ENCODE data around the gene CX3CL1.

Gene CX3CL1

DNA sequence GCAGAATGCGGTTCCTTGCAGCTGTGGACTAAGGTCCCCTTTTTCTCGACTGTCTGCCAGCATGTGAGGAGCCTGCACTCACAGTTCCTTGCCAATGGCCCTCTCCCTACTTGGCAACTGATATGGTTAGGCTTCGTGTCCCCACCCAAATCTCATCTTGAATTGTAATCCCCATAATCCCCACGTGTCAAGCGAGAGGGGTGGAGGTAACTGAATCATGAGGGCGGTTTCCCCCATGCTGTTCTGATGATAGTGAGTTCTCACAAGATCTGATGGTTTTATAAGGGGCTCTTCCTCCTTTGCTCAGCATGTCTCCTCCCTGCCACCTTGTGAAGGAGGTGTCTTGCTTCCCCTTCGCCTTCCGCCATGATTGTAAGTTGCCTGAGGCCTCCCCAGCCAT is 55.0 kb downstream of the CX3CL1 start:
- no peak overlapping the region for H2BK5ac ChIP-seq (ENCODE audit: low read depth, low read length, poor library complexity)
- H3K14ac ChIP-seq (ENCODE audit: low read length) = no peak overlapping the region
- H3K18ac ChIP-seq (ENCODE audit: low read length) = no peak overlapping the region
- H2AFZ ChIP-seq (ENCODE audit: insufficient read depth, low read length, poor library complexity) = no peak overlapping the region
- no peaks in the 10 kb centered on the region for H3K4me1 ChIP-seq (ENCODE audit: control insufficient read depth in 1 of 2, insufficient read depth in 2 of 2, low read length in 2 of 2)
- no peaks in the 10 kb centered on the region for H3K9me3 ChIP-seq (ENCODE audit: insufficient read depth, low read depth, low read length)
- H2BK120ac ChIP-seq (ENCODE audit: insufficient read depth, low read length, poor library complexity) = no peak overlapping the region
- no peaks in the 10 kb centered on the region for H3K27me3 ChIP-seq (ENCODE audit: insufficient read depth, low read length)
- no peak overlapping the region for H2AK5ac ChIP-seq (ENCODE audit: low read length)
- no CpG with 5 or more reads among the region's 8 CpGs for WGBS (ENCODE audit: extremely low coverage, insufficient coverage, insufficient read length)
- H3K4ac ChIP-seq (ENCODE audit: low read depth, low read length) = no peak overlapping the region
- no peak overlapping the region for H3K23ac ChIP-seq (ENCODE audit: low read length)
- no peak overlapping the region for H3K9ac ChIP-seq (ENCODE audit: low read length)
- no peak overlapping the region for H3K27ac ChIP-seq (ENCODE audit: low read depth, low read length)
- H3K79me2 ChIP-seq (ENCODE audit: control insufficient read depth, insufficient read depth, low read length, poor library complexity) = no peaks in the 10 kb centered on the region
- no peak overlapping the region for H4K91ac ChIP-seq (ENCODE audit: low read depth, low read length)
- H2BK12ac ChIP-seq (ENCODE audit: low read length) = no peak overlapping the region
- H3K79me1 ChIP-seq (ENCODE audit: low read length) = no peaks in the 10 kb centered on the region
- DNase-seq = no peak
- H3K4me2 ChIP-seq (ENCODE audit: low read length) = no peak overlapping the region
- H4K8ac ChIP-seq (ENCODE audit: low read depth, low read length) = no peak overlapping the region
- H3K4me3 ChIP-seq (ENCODE audit: low read depth, low read length) = no peak overlapping the region
- no peak overlapping the region for H4K12ac ChIP-seq (ENCODE audit: low read depth, low read length)
- peaks cover 36 to 45% of the 10 kb centered on the region in 2 experiments for H3K36me3 ChIP-seq (ENCODE audit: control insufficient read depth in 1 of 2, insufficient read depth in 2 of 2, low read length in 2 of 2)

DNA sequence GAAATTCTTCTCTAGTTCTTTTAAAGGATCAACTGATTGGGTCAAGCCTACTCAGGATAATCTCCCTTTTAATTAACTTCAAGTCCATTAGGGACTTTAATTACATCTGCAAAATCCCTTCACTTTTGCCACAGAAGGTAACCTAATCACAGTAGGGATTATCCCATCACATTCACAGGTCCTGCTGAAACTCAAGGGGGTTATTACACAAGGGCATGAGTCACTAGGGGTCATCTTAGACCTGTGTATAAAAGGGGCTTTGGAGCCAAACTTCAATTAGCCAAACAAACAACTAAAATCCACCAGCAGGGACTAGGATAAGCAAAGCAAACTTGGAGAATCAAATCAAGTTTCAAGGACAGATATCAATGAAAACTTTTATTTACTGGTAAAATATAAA is 55.5 kb downstream of the CX3CL1 start:
- Histone ChIP-seq H3K4ac (ENCODE audit: low read depth, low read length) (no peak overlapping the region), H2AK5ac (ENCODE audit: low read length) (no peak overlapping the region), H2BK5ac (ENCODE audit: low read depth, low read length, poor library complexity) (no peak overlapping the region), H3K27ac (ENCODE audit: low read depth, low read length) (no peak overlapping the region), H4K91ac (ENCODE audit: low read depth, low read length) (no peak overlapping the region), H3K9me3 (ENCODE audit: insufficient read depth, low read depth, low read length) (no peaks in the 10 kb centered on the region), H2AFZ (ENCODE audit: insufficient read depth, low read length, poor library complexity) (no peak overlapping the region), H3K4me2 (ENCODE audit: low read length) (no peak overlapping the region), H3K4me3 (ENCODE audit: low read depth, low read length) (no peak overlapping the region), H4K8ac (ENCODE audit: low read depth, low read length) (no peak overlapping the region), H3K36me3 (ENCODE audit: control insufficient read depth in 1 of 2, insufficient read depth in 2 of 2, low read length in 2 of 2) (peaks cover 38 to 50% of the 10 kb centered on the region in 2 experiments), H3K18ac (ENCODE audit: low read length) (no peak overlapping the region), H3K79me2 (ENCODE audit: control insufficient read depth, insufficient read depth, low read length, poor library complexity) (no peaks in the 10 kb centered on the region), H2BK120ac (ENCODE audit: insufficient read depth, low read length, poor library complexity) (no peak overlapping the region), H4K12ac (ENCODE audit: low read depth, low read length) (no peak overlapping the region), H3K79me1 (ENCODE audit: low read length) (no peaks in the 10 kb centered on the region), H3K23ac (ENCODE audit: low read length) (no peak overlapping the region), H2BK12ac (ENCODE audit: low read length) (no peak overlapping the region), H3K4me1 (ENCODE audit: control insufficient read depth in 1 of 2, insufficient read depth in 2 of 2, low read length in 2 of 2) (no peaks in the 10 kb centered on the region), H3K27me3 (ENCODE audit: insufficient read depth, low read length) (no peaks in the 10 kb centered on the region), H3K14ac (ENCODE audit: low read length) (no peak overlapping the region), H3K9ac (ENCODE audit: low read length) (no peak overlapping the region)
- DNase-seq = no peak

DNA sequence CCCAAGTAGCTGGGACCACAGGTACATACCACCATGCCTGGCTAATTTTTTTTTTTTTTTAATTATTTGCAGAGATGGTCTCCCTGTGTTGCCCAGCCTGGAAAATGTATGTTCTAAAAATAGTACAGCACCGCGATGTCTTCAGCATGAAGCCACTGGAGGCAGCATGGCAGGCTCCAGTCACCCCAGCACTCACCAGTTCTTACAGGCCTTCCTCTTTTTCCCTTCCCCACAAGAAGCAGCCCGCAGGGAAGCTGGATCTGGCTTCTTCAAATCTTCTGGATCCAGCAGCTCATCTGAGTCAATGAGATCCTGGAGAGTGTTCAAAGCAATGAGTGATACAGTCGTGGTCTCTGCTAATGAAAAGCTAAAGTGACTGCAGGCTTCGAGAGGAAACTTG is 58.7 kb downstream of the CX3CL1 start:
- Histone ChIP-seq H2AFZ (ENCODE audit: insufficient read depth, low read length, poor library complexity) (no peak overlapping the region), H3K9ac (ENCODE audit: low read length) (no peak overlapping the region)

DNA sequence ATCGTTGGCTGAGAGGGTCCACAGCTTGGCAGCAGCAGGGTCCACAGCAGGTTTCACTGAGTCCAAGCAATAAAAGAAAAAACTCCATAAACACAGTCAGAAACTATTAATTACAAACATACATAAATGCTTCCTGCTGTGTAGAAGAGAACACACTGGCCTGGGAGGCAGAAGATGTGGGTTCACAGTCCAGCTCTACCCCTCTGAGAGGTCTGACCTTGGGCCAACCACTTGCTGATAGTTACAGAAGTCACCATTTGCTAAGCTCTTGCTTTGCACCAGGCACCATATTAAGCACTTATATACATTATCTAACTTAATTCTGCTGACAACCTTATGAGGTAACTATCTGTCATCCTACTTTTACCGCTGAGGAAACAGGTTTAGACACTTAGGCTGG is 60.2 kb downstream of the CX3CL1 start:
- no peak overlapping the region for H2BK5ac ChIP-seq (ENCODE audit: low read depth, low read length, poor library complexity)

More for the DNA sequence above, 58.7 kb downstream of the CX3CL1 start:
- Histone ChIP-seq H2BK12ac (ENCODE audit: low read length) (no peak overlapping the region), H3K4me2 (ENCODE audit: low read length) (no peak overlapping the region), H2BK120ac (ENCODE audit: insufficient read depth, low read length, poor library complexity) (no peak overlapping the region), H3K4me1 (ENCODE audit: control insufficient read depth in 1 of 2, insufficient read depth in 2 of 2, low read length in 2 of 2) (no peaks in the 10 kb centered on the region), H4K91ac (ENCODE audit: low read depth, low read length) (no peak overlapping the region), H3K79me1 (ENCODE audit: low read length) (no peaks in the 10 kb centered on the region), H3K4ac (ENCODE audit: low read depth, low read length) (no peak overlapping the region), H3K18ac (ENCODE audit: low read length) (no peak overlapping the region), H3K79me2 (ENCODE audit: control insufficient read depth, insufficient read depth, low read length, poor library complexity) (no peaks in the 10 kb centered on the region), H3K27ac (ENCODE audit: low read depth, low read length) (no peak overlapping the region), H3K14ac (ENCODE audit: low read length) (no peak overlapping the region), H3K23ac (ENCODE audit: low read length) (no peak overlapping the region), H3K9me3 (ENCODE audit: insufficient read depth, low read depth, low read length) (no peaks in the 10 kb centered on the region), H2AK5ac (ENCODE audit: low read length) (no peak overlapping the region), H4K12ac (ENCODE audit: low read depth, low read length) (no peak overlapping the region), H4K8ac (ENCODE audit: low read depth, low read length) (no peak overlapping the region), H3K36me3 (ENCODE audit: control insufficient read depth in 1 of 2, insufficient read depth in 2 of 2, low read length in 2 of 2) (peaks cover 53 to 69% of the 10 kb centered on the region in 2 experiments), H3K27me3 (ENCODE audit: insufficient read depth, low read length) (no peaks in the 10 kb centered on the region), H3K4me3 (ENCODE audit: low read depth, low read length) (no peak overlapping the region), H2BK5ac (ENCODE audit: low read depth, low read length, poor library complexity) (no peak overlapping the region)
- WGBS (ENCODE audit: extremely low coverage, insufficient coverage, insufficient read length) = no CpG with 5 or more reads among the region's 5 CpGs
- DNase-seq = no peak

More for the DNA sequence above, 60.2 kb downstream of the CX3CL1 start:
- Histone ChIP-seq H3K14ac (ENCODE audit: low read length) (no peak overlapping the region), H4K91ac (ENCODE audit: low read depth, low read length) (no peak overlapping the region), H3K9ac (ENCODE audit: low read length) (no peak overlapping the region), H4K12ac (ENCODE audit: low read depth, low read length) (no peak overlapping the region), H3K4ac (ENCODE audit: low read depth, low read length) (no peak overlapping the region), H2AK5ac (ENCODE audit: low read length) (no peak overlapping the region), H3K4me3 (ENCODE audit: low read depth, low read length) (no peak overlapping the region), H3K18ac (ENCODE audit: low read length) (no peak overlapping the region), H3K4me2 (ENCODE audit: low read length) (no peak overlapping the region), H3K27me3 (ENCODE audit: insufficient read depth, low read length) (no peaks in the 10 kb centered on the region), H3K27ac (ENCODE audit: low read depth, low read length) (no peak overlapping the region), H2BK120ac (ENCODE audit: insufficient read depth, low read length, poor library complexity) (no peak overlapping the region), H2AFZ (ENCODE audit: insufficient read depth, low read length, poor library complexity) (no peak overlapping the region), H3K79me1 (ENCODE audit: low read length) (no peaks in the 10 kb centered on the region), H3K79me2 (ENCODE audit: control insufficient read depth, insufficient read depth, low read length, poor library complexity) (no peaks in the 10 kb centered on the region), H4K8ac (ENCODE audit: low read depth, low read length) (no peak overlapping the region), H2BK12ac (ENCODE audit: low read length) (no peak overlapping the region), H3K4me1 (ENCODE audit: control insufficient read depth in 1 of 2, insufficient read depth in 2 of 2, low read length in 2 of 2) (no peaks in the 10 kb centered on the region), H3K23ac (ENCODE audit: low read length) (no peak overlapping the region), H3K36me3 (ENCODE audit: control insufficient read depth in 1 of 2, insufficient read depth in 2 of 2, low read length in 2 of 2) (peaks cover 50 to 67% of the 10 kb centered on the region in 2 experiments), H3K9me3 (ENCODE audit: insufficient read depth, low read depth, low read length) (no peaks in the 10 kb centered on the region)
- WGBS (ENCODE audit: extremely low coverage, insufficient coverage, insufficient read length) = no CpG with 5 or more reads among the region's 2 CpGs
- DNase-seq = no peak
